Skeletal muscle satellite cell (primary cell): ENCODE data around the gene AGAP9.
A peak's percentile ranks its signal among the peaks of the same experiment; 100 is the strongest.
"Not testable (repeated sequence)": the region's sequence is repeated elsewhere in the genome, so short reads cannot be mapped to it uniquely, and the experiment has no call there.

Experiments used
- H3K27me3 ChIP-seq: 2 replicates; pipeline ENCODE4 v1.7.0; 2013; ENCODE audit warnings: low read length; ENCODE audit not compliant: control insufficient read depth, insufficient read depth
- H3K36me3 ChIP-seq: 2 replicates; pipeline ENCODE4 v1.7.0; 2013; ENCODE audit warnings: mild to moderate bottlenecking, control low read depth, low read length; ENCODE audit not compliant: insufficient read depth
- H3K4me1 ChIP-seq: 2 replicates; pipeline ENCODE4 v1.7.0; 2013; ENCODE audit warnings: low read length; ENCODE audit not compliant: control insufficient read depth, insufficient read depth
- H3K4me2 ChIP-seq: 2 replicates; pipeline ENCODE4 v1.7.0; 2013; ENCODE audit warnings: mild to moderate bottlenecking, low read length
- H3K4me3 ChIP-seq: 2 replicates; pipeline ENCODE4 v1.7.0; 2013; ENCODE audit warnings: low read length
- H3K9ac ChIP-seq: 2 replicates; pipeline ENCODE4 v1.7.0; 2013; ENCODE audit warnings: mild to moderate bottlenecking, low read depth, low read length, moderate library complexity
- H3K9me3 ChIP-seq: replicated peaks from 2 replicates; pipeline ENCODE4 v1.7.0; 2013; ENCODE audit warnings: mild to moderate bottlenecking, control low read depth, low read length

AGAP9 gene

DNA sequence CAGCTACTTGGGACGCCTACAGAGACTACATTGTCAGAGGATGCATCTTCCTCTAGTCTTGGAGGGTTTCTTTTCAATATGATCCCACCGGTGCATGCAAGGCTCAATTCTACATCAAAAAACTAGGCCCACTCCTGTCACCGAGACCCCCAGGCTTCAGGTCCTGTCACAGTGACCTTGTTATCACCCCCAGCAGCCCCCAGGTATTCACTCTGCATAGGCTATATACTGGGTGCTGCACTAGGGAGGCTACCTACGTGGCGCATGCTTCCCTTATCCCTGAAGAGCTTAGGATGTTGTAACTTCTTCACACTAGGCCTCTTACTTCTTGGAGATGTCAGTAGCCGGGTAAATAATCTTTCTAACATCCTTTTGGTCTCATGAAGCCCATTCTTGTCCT is 31.1 kb upstream of the AGAP9 start:
- H3K27me3 ChIP-seq, H3K4me2 ChIP-seq, H3K4me3 ChIP-seq, H3K9me3 ChIP-seq, H3K36me3 ChIP-seq, H3K9ac ChIP-seq: not testable (repeated sequence)
- H3K4me1 ChIP-seq: peaks cover 17% of the 10 kb centered on the region

DNA sequence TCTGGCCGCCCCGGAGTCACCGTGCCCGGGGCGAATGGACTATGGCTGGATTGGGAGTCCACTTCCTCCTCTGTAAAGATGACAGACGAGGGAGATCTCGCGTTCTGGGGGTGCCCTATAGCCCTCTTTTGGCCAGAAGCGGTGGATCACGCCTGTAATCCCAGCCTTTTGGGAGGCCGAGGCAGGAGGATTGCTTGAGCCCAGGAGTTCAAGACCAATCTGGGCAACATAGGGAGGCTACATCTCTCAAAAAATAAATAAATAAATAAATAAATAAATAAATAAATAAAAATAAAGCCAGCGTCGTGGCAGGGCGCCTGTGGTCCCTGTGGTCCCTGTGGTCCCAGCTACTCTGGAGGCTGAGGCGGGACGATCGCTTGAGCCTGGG is 30.4 kb upstream of the AGAP9 start:
- peak overlapping the region; percentile 78 for H3K4me2 ChIP-seq
- not testable (repeated sequence) for H3K36me3 ChIP-seq, H3K9me3 ChIP-seq, H3K4me1 ChIP-seq, H3K27me3 ChIP-seq
- H3K9ac ChIP-seq: peak overlapping the region; percentile 96
- H3K4me3 ChIP-seq: peak overlapping the region; percentile 69

GRCh38 chr10:47553214-47553859 is 29.9 kb upstream of the AGAP9 start:
- H3K9me3 ChIP-seq, H3K27me3 ChIP-seq, H3K4me1 ChIP-seq, H3K36me3 ChIP-seq: not testable (repeated sequence)
- Histone ChIP-seq H3K4me2 (peak overlapping the region; percentile 88), H3K4me3 (peak overlapping the region; percentile 90), H3K9ac (peak overlapping the region; percentile 96)

DNA sequence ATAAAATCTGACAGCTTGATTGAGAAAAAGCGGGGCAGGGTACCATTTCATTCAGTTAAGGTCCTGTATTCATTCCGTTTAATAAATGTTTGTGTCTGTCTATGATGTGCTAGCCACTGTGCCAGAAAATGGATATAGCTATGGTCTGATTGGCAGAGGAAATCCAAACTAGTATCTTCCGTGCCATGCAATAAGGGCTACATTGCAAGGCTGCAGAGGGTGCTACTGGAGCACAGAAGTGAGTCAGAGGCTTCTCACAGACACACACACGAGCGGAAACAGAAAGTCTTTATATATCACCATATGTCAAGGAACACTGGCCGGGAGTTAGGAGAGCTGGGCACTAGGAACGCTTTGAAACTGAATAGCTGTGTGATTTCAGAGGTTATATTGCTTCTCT is 29.3 kb upstream of the AGAP9 start:
- Histone ChIP-seq H3K4me3 (peak overlapping the region; percentile 90), H3K4me2 (peak overlapping the region; percentile 88), H3K9ac (peak overlapping the region; percentile 96)
- not testable (repeated sequence) for H3K9me3 ChIP-seq, H3K27me3 ChIP-seq, H3K4me1 ChIP-seq, H3K36me3 ChIP-seq

DNA sequence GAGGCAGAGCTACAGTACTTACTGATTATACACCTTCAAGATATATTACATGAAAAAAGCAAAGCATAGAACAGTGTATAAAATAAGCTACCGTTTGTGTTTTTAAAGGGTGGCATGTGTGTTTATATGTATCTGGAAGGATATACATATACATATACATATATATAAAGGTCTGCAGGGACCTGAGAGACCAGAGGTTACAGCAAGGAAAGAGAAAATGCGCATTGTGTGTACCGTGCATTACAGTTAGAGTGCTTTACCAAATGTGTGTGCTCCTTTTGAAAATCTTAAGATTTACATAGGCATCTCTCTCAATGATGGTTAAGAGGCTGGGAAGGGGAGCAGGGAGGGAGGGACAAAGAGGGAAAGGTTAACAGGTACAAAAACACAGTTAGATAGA is 23.8 kb upstream of the AGAP9 start:
- H3K4me3 ChIP-seq, H3K9me3 ChIP-seq, H3K36me3 ChIP-seq, H3K9ac ChIP-seq, H3K27me3 ChIP-seq, H3K4me1 ChIP-seq, H3K4me2 ChIP-seq: not testable (repeated sequence)

DNA sequence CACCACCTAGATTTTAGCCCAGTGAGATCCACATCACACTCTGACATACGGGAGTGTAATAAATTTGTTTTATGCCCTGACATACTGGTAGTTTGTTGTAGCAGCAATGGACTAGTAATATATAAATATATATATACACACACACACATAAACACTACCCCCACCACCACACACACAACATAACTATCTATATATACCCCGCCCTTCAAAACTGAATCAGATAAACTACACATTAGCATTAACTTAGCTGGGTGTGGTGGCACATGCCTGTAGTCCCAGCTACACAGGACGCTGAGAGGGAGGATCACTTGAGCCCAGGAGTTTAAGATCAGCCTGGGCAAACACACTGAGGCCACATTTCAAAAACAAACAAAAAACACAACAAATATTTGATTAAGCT is 13.0 kb upstream of the AGAP9 start:
- H3K9ac ChIP-seq, H3K4me3 ChIP-seq, H3K9me3 ChIP-seq, H3K4me2 ChIP-seq, H3K36me3 ChIP-seq, H3K4me1 ChIP-seq, H3K27me3 ChIP-seq: not testable (repeated sequence)

GRCh38 chr10:47502313-47502712 is 21.1 kb downstream of the AGAP9 start:
- not testable (repeated sequence) for H3K27me3 ChIP-seq, H3K9ac ChIP-seq, H3K4me3 ChIP-seq, H3K9me3 ChIP-seq, H3K36me3 ChIP-seq, H3K4me1 ChIP-seq, H3K4me2 ChIP-seq

- not testable (repeated sequence) for H3K36me3 ChIP-seq, H3K27me3 ChIP-seq, H3K4me1 ChIP-seq, H3K4me3 ChIP-seq, H3K9me3 ChIP-seq, H3K4me2 ChIP-seq, H3K9ac ChIP-seq
Observed at GRCh38 chr10:47494226-47494625, 29.2 kb downstream of the AGAP9 start.

DNA sequence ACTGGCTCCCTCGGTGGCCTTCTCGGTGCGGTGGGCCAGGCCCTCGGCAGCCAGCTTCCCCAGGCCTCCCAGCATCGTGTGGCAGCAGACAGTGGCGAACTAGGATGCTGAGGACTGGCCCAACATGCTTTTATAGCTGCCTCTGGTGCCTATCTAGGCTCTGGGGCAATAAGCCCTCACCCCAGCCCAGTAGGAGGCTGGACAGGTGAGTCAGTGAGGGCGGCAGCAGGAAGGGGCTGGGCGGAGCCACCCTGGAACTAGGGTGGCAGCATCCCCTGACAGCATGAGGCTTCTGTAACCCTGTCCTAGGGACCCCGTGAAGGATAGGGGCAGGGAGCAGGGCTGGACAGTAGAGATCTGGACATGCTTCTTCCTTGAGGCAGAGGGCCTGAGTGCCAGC is 31.8 kb downstream of the AGAP9 start, which contains the start of gene FAM25G:
FAM25G (minus strand) TSS at position 101 of the 400 bp plus-strand sequence; CDS start at position 75, 26 bp downstream.
- H3K4me2 ChIP-seq, H3K36me3 ChIP-seq, H3K4me3 ChIP-seq, H3K9ac ChIP-seq, H3K4me1 ChIP-seq, H3K27me3 ChIP-seq, H3K9me3 ChIP-seq: not testable (repeated sequence)

DNA sequence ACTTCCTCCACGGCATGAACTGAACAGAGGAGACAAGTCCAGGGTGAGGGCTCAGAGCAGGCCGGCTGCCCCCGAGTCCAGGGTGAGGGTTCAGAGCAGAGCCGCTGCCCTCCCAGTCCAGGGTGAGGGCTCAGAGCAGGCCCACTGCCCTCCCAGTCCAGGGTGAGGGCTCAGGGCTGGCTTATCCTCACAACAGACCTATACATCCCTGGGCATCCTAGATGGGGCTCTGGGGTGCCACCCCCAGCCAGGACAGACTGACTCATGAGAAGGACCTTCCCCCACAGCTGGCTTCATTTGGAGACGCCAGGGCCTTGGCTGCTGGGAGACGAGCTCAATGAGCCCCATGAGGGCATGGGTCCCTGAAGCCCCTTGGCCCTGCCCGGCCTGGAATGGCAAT is 33.8 kb downstream of the AGAP9 start:
- not testable (repeated sequence) for H3K4me2 ChIP-seq, H3K27me3 ChIP-seq, H3K9me3 ChIP-seq, H3K4me3 ChIP-seq, H3K9ac ChIP-seq, H3K4me1 ChIP-seq, H3K36me3 ChIP-seq

DNA sequence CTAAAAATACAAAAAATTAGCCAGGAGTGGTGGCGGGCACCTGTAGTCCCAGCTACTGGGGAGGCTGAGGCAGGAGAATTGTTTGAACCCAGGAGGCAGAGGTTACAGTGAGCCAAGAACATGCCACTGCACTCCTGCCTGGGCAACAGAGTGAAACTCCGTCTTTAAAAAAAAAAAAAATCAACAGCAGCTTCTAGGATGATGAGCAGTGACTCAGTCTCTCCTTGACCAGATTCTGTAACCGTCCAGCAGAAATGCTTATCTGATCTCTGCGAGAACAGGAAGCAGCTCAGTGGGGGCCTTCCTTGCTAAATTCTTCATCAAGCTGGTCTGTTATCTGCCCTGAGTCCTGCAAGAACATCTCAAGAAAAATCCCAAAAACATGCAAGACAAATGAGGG is 37.5 kb downstream of the AGAP9 start:
- not testable (repeated sequence) for H3K36me3 ChIP-seq, H3K4me1 ChIP-seq, H3K4me3 ChIP-seq, H3K4me2 ChIP-seq, H3K27me3 ChIP-seq, H3K9me3 ChIP-seq, H3K9ac ChIP-seq

DNA sequence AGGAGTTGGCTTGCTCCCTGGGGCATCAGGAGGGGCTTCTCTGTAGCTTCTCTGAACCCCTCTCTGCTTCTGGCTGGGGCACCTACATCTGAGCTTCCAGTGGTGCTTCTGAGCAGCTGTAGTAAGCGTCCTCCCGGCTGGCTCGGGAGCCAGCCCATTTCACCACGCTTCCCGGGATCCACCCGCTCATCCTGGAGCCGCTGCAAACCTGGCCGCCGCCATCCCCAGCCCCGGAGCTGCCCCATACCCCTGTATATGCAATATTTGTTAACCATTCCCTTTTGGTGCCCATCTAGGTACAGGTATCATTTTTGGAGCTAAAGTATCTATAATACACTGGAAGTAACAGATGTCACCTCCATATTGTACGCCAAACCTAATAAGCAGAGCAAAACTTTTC is 38.7 kb downstream of the AGAP9 start:
- not testable (repeated sequence) for H3K9ac ChIP-seq, H3K4me3 ChIP-seq, H3K36me3 ChIP-seq, H3K27me3 ChIP-seq, H3K4me1 ChIP-seq, H3K9me3 ChIP-seq, H3K4me2 ChIP-seq
